PC-9 (cell line): Measurements from ENCODE around the gene CASP3. TPM values are rescaled to one million over a fixed set of nuclear protein-coding genes. Genes with fewer than 3 reads are reported as not detected.
"Not testable (repeated sequence)": the region's sequence is repeated elsewhere in the genome, so short reads cannot be mapped to it uniquely, and the experiment has no call there.

Experiments used
- BruUV-seq: library from RNA; stranded (reverse); fragments of 400-500 nt; replicated peaks from 2 replicates; lab custom pipeline; 2021; lab: Mats Ljungman, UMichigan
- CTCF ChIA-PET: fragments of 300-600 bp; sonication (Branson Sonifier 250); formaldehyde crosslinking; loops from one replicate; lab custom pipeline; 2022; ENCODE audit warnings: antibody characterized with exemption; lab: Charles Lee
- POLR2A ChIA-PET: fragments of 300-600 bp; sonication (Branson Sonifier 250); formaldehyde crosslinking; loops from one replicate; lab custom pipeline; 2022; ENCODE audit warnings: antibody characterized with exemption; ENCODE audit not compliant: unreplicated experiment; lab: Charles Lee
- DNase-seq, 2 experiments: peaks; one replicate each; pipeline versions ENCODE4 v3.0.0 to v3.0.0-alpha.2; 2015 to 2022; ENCODE audit warnings: mixed read lengths in 1 of 2
- H2AFZ ChIP-seq: fragments of 200-600 bp; sonication (generic); 2 replicates; pipeline ENCODE4 v1.8.1; 2017; ENCODE audit warnings: antibody characterized with exemption
- H3F3A ChIP-seq: fragments of 200-600 bp; sonication (generic); 2 replicates; pipeline ENCODE4 v1.8.1; 2017; ENCODE audit warnings: antibody characterized with exemption, mild to moderate bottlenecking, low read depth; ENCODE audit not compliant: insufficient read depth
- H3K27ac ChIP-seq: fragments of 200-600 bp; sonication (generic); 2 replicates; pipeline ENCODE4 v1.6.1; 2016; ENCODE audit warnings: mixed run types
- H3K27me3 ChIP-seq: fragments of 200-600 bp; sonication (generic); 2 replicates; pipeline ENCODE4 v1.6.1; 2016; ENCODE audit warnings: low read depth, mixed run types; ENCODE audit not compliant: insufficient read depth
- H3K36me3 ChIP-seq: fragments of 200-600 bp; sonication (generic); 2 replicates; pipeline ENCODE4 v1.6.1; 2016; ENCODE audit warnings: low read depth, mixed run types
- H3K4me1 ChIP-seq: fragments of 200-600 bp; sonication (generic); replicated peaks from 2 replicates; pipeline ENCODE4 v1.6.1; 2016; ENCODE audit warnings: mixed run types; ENCODE audit not compliant: insufficient read depth
- H3K4me2 ChIP-seq: fragments of 200-600 bp; sonication (generic); 2 replicates; pipeline ENCODE4 v1.6.1; 2017; ENCODE audit warnings: mixed run types
- H3K4me3 ChIP-seq: fragments of 200-600 bp; sonication (generic); 2 replicates; pipeline ENCODE4 v1.6.1; 2016; ENCODE audit warnings: mixed run types
- H3K79me2 ChIP-seq: fragments of 200-600 bp; sonication (generic); 2 replicates; pipeline ENCODE4 v1.6.1; 2017; ENCODE audit warnings: low read depth, mixed run types
- H3K9me2 ChIP-seq: fragments of 200-600 bp; sonication (generic); 2 replicates; pipeline ENCODE4 v1.8.1; 2017; ENCODE audit warnings: mild to moderate bottlenecking; ENCODE audit not compliant: insufficient read depth
- H3K9me3 ChIP-seq: fragments of 200-600 bp; sonication (generic); 2 replicates; pipeline ENCODE4 v1.8.1; 2016; ENCODE audit warnings: low read depth; ENCODE audit not compliant: insufficient read depth
- H4K20me1 ChIP-seq: fragments of 200-600 bp; sonication (generic); 2 replicates; pipeline ENCODE4 v1.8.1; 2017; ENCODE audit not compliant: insufficient read depth
- EZH2 ChIP-seq: fragments of 200-600 bp; sonication (generic); IDR thresholded peaks from 2 replicates; pipeline ENCODE4 v1.8.0; 2017; ENCODE audit warnings: antibody characterized with exemption, low read depth
- intact Hi-C: fragments of 100-400 bp; cut with micrococcal nuclease; formaldehyde crosslinking; loops from one replicate; pipeline ENCODE4 v1.10.0; 2022; ENCODE audit not compliant: unreplicated experiment
- total RNA-seq: library from RNA; stranded (reverse); gene quantifications from 2 replicates; pipeline ENCODE4 v1.2.3, GENCODE V29; 2021
- TF ChIP-seq, protein P1 (sequence below): fragments of 200-600 bp; sonication (generic); conservative IDR thresholded peaks from 2 replicates; pipeline ENCODE4 v1.6.1; 2017; ENCODE audit warnings: mixed run types, antibody characterized with exemption, mild to moderate bottlenecking, moderate library complexity

CASP3 gene
- total RNA-seq, 1 experiment from 2014 or later: 35.7 TPM

DNA sequence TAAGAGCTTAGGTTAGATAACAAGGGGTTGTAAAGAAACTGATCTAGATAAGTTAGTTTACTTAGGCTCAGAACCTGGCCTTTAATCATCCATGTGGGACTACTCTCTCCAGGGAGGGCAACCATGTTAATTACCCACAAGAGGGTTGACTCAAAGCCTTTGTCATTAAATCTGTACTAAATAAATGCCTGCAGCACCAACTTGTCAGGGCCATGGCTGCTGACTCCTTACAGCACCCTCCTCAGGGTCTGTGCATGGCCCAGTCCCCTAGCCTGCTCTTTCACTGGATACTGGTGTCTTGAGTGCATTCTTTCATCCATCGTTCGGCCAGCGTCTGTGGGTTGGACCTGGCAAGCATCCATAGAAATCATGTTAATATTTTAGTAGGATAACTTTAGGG lies 34.7 kb downstream of the CASP3 start:
- intact Hi-C loops: no loop called here
- no peak for DNase-seq
- Histone ChIP-seq H3K4me2 (no peak overlapping the region), H3K4me3 (no peak overlapping the region), H3K4me1 (no peaks in the 10 kb centered on the region), H3K9me2 (no peaks in the 10 kb centered on the region), H3F3A (no peaks in the 10 kb centered on the region), H3K9me3 (no peaks in the 10 kb centered on the region; the same call in 1 of the 2 replicates), H3K36me3 (no peaks in the 10 kb centered on the region), H3K79me2 (no peaks in the 10 kb centered on the region), H3K27me3 (no peaks in the 10 kb centered on the region), H2AFZ (no peak overlapping the region), H3K27ac (no peak overlapping the region), H4K20me1 (no peaks in the 10 kb centered on the region)
- CTCF ChIA-PET: no interaction called here
- TF ChIP-seq EZH2: no peak
- TF ChIP-seq, protein P1, sequence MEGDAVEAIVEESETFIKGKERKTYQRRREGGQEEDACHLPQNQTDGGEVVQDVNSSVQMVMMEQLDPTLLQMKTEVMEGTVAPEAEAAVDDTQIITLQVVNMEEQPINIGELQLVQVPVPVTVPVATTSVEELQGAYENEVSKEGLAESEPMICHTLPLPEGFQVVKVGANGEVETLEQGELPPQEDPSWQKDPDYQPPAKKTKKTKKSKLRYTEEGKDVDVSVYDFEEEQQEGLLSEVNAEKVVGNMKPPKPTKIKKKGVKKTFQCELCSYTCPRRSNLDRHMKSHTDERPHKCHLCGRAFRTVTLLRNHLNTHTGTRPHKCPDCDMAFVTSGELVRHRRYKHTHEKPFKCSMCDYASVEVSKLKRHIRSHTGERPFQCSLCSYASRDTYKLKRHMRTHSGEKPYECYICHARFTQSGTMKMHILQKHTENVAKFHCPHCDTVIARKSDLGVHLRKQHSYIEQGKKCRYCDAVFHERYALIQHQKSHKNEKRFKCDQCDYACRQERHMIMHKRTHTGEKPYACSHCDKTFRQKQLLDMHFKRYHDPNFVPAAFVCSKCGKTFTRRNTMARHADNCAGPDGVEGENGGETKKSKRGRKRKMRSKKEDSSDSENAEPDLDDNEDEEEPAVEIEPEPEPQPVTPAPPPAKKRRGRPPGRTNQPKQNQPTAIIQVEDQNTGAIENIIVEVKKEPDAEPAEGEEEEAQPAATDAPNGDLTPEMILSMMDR: no peak
- POLR2A ChIA-PET: no interaction called here
- BruUV-seq: no TSS peak

DNA sequence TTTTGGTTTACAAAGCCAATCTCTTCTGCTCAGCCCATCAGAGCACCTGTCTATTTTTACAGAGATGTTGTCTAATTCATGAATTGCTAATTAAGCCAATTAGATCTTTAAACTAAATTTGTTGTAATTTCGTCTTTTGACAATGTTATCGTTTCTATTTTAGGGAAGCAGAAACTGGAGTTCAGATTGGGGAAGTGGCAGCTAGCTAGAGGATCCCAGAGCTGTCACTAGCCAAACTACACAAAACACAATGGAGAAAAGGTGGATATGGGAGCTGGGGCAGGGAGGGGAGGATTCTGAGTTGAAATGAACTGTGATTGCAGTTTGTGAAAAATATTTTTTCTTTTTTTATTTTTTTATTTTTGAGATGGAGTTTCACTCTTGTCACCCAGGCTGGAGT lies 35.8 kb downstream of the CASP3 start:
- Histone ChIP-seq H3K27ac (no peak overlapping the region), H3K36me3 (no peaks in the 10 kb centered on the region), H3K4me2 (no peak overlapping the region), H3K79me2 (no peaks in the 10 kb centered on the region), H4K20me1 (no peaks in the 10 kb centered on the region), H3K4me1 (no peaks in the 10 kb centered on the region), H3K9me2 (no peaks in the 10 kb centered on the region), H3K4me3 (no peak overlapping the region), H3K27me3 (no peaks in the 10 kb centered on the region), H3K9me3 (no peaks in the 10 kb centered on the region; the same call in 1 of the 2 replicates), H2AFZ (no peak overlapping the region), H3F3A (no peaks in the 10 kb centered on the region)
- CTCF ChIA-PET: no interaction called here
- TF ChIP-seq EZH2: no peak
- TF ChIP-seq, protein P1: no peak
- intact Hi-C loops: no loop called here
- no TSS peak for BruUV-seq
- POLR2A ChIA-PET: no interaction called here
- DNase-seq: no peak

DNA sequence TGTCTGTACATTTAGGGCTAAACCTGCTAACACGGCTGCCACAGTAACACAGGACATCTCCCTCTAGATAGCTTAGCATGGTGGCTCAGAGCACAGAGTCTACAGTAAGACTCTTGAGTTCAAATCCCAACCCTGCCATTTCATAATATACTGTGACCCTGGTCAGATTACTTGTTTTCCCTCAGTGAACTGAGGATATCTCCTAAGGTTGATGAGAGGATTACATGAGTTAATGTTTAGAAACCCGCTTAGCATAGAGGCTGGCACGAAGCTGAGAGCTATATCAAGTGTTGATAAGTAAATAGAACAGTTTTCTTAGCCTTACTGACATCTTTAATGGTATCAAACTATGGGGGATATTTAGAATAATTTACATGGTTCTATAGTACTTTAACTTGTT lies 37.2 kb downstream of the CASP3 start:
- no peaks in the 10 kb centered on the region for H3K9me2 ChIP-seq
- H3K4me2 ChIP-seq: no peak overlapping the region
- H3K36me3 ChIP-seq: no peaks in the 10 kb centered on the region
- POLR2A ChIA-PET: no interaction called here
- no peaks in the 10 kb centered on the region for H3K4me1 ChIP-seq
- no peak overlapping the region for H2AFZ ChIP-seq
- H3K27ac ChIP-seq: no peak overlapping the region
- no peak overlapping the region for H3K4me3 ChIP-seq
- H4K20me1 ChIP-seq: no peaks in the 10 kb centered on the region
- no peak for DNase-seq
- CTCF ChIA-PET: no interaction called here
- no peaks in the 10 kb centered on the region; the same call in 1 of the 2 replicates for H3K9me3 ChIP-seq
- intact Hi-C loops: no loop called here
- H3K79me2 ChIP-seq: no peaks in the 10 kb centered on the region
- H3F3A ChIP-seq: no peaks in the 10 kb centered on the region
- H3K27me3 ChIP-seq: no peaks in the 10 kb centered on the region
- TF ChIP-seq EZH2: no peak
- TF ChIP-seq, protein P1: no peak
- BruUV-seq: no TSS peak

DNA sequence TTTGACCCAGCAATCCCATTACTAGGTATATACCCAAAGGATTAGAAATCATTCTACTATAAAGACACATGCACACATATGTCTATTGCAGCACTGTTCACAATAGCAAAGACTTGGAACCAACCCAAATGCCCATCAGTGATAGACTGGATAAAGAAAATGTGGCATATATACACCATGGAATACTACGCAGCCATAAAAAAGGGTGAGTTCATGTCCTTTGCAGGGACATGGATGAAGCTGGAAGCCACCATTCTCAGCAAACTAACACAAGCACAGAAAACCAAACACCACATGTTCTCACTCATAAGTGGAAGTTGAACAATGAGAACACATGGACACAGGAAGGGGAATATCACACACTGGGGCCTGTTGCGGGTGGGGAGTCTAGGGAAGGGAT lies 41.8 kb downstream of the CASP3 start:
- H3K4me1 ChIP-seq, H3K36me3 ChIP-seq, H3K79me2 ChIP-seq, H3K27me3 ChIP-seq, BruUV-seq, H3K4me2 ChIP-seq, POLR2A ChIA-PET, intact Hi-C loops, DNase-seq, H3K27ac ChIP-seq, H3K4me3 ChIP-seq, H4K20me1 ChIP-seq, H3F3A ChIP-seq, CTCF ChIA-PET, H2AFZ ChIP-seq, H3K9me3 ChIP-seq, H3K9me2 ChIP-seq: not testable (repeated sequence)

DNA sequence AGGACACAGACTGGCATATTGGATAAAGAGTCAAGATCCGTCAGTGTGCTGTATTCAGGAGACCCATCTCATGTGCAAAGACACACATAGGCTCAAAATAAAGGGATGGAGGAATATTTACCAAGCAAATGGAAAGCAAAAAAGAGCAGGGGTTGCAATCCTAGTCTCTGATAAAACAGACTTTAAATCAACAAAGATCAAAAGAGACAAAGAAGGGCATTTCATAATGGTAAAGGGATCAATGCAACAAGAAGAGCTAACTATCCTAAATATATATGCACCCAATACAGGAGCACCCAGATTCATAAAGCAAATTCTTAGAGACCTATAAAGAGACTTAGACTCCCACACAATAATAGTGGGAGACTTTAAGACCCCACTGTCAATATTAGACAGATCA lies 46.4 kb downstream of the CASP3 start:
- POLR2A ChIA-PET, CTCF ChIA-PET, BruUV-seq, H3K4me2 ChIP-seq, H3K27ac ChIP-seq, H3F3A ChIP-seq, H3K27me3 ChIP-seq, intact Hi-C loops, H3K4me3 ChIP-seq, H3K4me1 ChIP-seq, H3K9me2 ChIP-seq, H3K9me3 ChIP-seq, DNase-seq, H4K20me1 ChIP-seq, H3K79me2 ChIP-seq, H2AFZ ChIP-seq, H3K36me3 ChIP-seq: not testable (repeated sequence)
